Erythroblast (primary cell): ENCODE results near the gene FASTK.

Experiments used
- GATA1 ChIP-seq: IDR thresholded peaks from 2 replicates; pipeline ENCODE4 v1.6.1; 2011; ENCODE audit warnings: low read depth, mild to moderate bottlenecking, control low read depth, low read length, moderate library complexity
- POLR2A ChIP-seq: IDR thresholded peaks from 2 replicates; pipeline ENCODE4 v1.6.1; 2011; ENCODE audit warnings: mild to moderate bottlenecking, low read length

DNA sequence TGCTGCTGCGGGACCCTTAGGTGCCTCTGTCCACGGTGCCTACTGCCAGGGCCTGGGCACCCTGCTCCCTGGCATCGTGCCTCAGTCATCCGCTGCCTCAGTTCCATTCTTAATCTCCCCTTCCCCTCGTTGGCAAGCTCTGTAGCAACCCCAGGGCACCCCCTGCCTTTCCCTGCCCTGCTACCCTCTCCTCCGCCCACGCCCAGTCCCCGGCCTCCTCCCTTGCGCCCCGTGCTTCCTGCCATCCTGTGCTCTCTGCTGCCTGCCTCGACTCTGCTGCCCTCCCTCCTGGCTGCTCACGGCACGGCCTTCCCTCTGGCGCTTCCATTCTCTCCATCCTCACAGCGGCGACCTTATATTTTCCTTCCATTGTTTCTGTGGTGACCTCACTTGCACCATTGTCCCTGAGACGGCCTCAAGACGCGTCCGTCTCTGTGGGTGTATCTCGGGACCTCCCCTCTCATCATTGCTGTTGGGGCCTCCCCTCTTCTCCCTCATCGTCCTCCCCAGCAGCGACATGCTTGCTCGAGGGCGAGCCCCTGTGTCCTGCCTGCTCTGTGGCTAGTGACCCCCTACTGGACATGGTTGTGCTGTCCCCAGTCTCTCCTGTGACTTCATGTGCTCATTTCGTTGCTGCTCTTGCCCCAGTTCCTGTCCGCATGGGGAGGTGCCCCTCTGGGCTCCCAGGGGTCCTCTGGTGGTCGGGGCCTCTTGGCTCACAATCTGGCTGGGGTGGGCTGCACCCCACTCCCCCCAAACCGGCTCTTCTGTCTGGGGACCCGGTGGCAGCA lies 41.0 kb upstream of the FASTK start:
- TF ChIP-seq POLR2A, result no peak
- no peak for TF ChIP-seq GATA1
